Loucy (cell line): ENCODE measurements around the gene PHYHD1.

ENCODE experiments used
- H2AFZ ChIP-seq: fragments of 200-600 bp; sonication (generic); 2 replicates; pipeline ENCODE4 v1.6.0; 2016; ENCODE audit warnings: antibody characterized with exemption, mild to moderate bottlenecking, low read length, moderate library complexity
- H3F3A ChIP-seq: fragments of 200-600 bp; 2 replicates; pipeline ENCODE4 v1.6.0; 2016; ENCODE audit warnings: antibody characterized with exemption, low read depth, mild to moderate bottlenecking
- H3K27me3 ChIP-seq: fragments of 200-600 bp; sonication (generic); 2 replicates; pipeline ENCODE4 v1.6.1; 2014; ENCODE audit warnings: low read length, mild to moderate bottlenecking; ENCODE audit not compliant: insufficient read depth, poor library complexity, severe bottlenecking
- H3K36me3 ChIP-seq: fragments of 200-600 bp; sonication (generic); 2 replicates; pipeline ENCODE4 v1.6.1; 2016; ENCODE audit warnings: low read length; ENCODE audit not compliant: insufficient read depth
- H3K4me1 ChIP-seq: fragments of 200-600 bp; sonication (generic); 2 replicates; pipeline ENCODE4 v1.5.1; 2014; ENCODE audit warnings: low read length, mild to moderate bottlenecking; ENCODE audit not compliant: insufficient read depth, poor library complexity, severe bottlenecking
- H3K4me2 ChIP-seq: fragments of 200-600 bp; sonication (generic); 2 replicates; pipeline ENCODE4 v1.6.0; 2014; ENCODE audit warnings: antibody characterized with exemption, low read length, low read depth, mild to moderate bottlenecking; ENCODE audit not compliant: poor library complexity, severe bottlenecking
- H3K4me3 ChIP-seq: fragments of 200-600 bp; sonication (generic); 2 replicates; pipeline ENCODE4 v1.5.1; 2014; ENCODE audit warnings: low read length, mild to moderate bottlenecking, mixed read lengths; ENCODE audit not compliant: poor library complexity, severe bottlenecking
- H3K79me2 ChIP-seq: fragments of 200-600 bp; sonication (generic); 2 replicates; pipeline ENCODE4 v1.6.1; 2014; ENCODE audit warnings: low read length; ENCODE audit not compliant: insufficient read depth
- H3K9ac ChIP-seq: fragments of 200-600 bp; sonication (generic); 2 replicates; pipeline ENCODE4 v1.6.0; 2014; ENCODE audit warnings: mild to moderate bottlenecking, low read depth, low read length, moderate library complexity; ENCODE audit not compliant: poor library complexity, severe bottlenecking
- H3K9me2 ChIP-seq: fragments of 200-600 bp; sonication (generic); replicated peaks from 2 replicates; pipeline ENCODE4 v1.6.1; 2016; ENCODE audit warnings: low read depth, low read length, mixed read lengths
- H3K9me3 ChIP-seq: fragments of 200-600 bp; sonication (generic); 2 replicates; pipeline ENCODE4 v1.6.1; 2014; ENCODE audit warnings: mild to moderate bottlenecking, antibody characterized with exemption, low read length, low read depth; ENCODE audit not compliant: insufficient read depth
- H4K20me1 ChIP-seq: fragments of 200-600 bp; sonication (generic); 2 replicates; pipeline ENCODE4 v1.6.0; 2014; ENCODE audit warnings: antibody characterized with exemption, low read length, mild to moderate bottlenecking; ENCODE audit not compliant: insufficient read depth, poor library complexity, severe bottlenecking
- CTCF ChIP-seq: fragments of 200-600 bp; sonication (generic); conservative IDR thresholded peaks from 2 replicates; pipeline ENCODE4 v1.5.1; 2014; ENCODE audit warnings: mild to moderate bottlenecking, antibody characterized with exemption, low read length
- EZH2phosphoT487 ChIP-seq: fragments of 200-600 bp; IDR thresholded peaks from 2 replicates; pipeline ENCODE4 v1.6.1; 2018; ENCODE audit warnings: antibody characterized with exemption, mild to moderate bottlenecking, moderate library complexity, borderline replicate concordance

Gene PHYHD1

DNA sequence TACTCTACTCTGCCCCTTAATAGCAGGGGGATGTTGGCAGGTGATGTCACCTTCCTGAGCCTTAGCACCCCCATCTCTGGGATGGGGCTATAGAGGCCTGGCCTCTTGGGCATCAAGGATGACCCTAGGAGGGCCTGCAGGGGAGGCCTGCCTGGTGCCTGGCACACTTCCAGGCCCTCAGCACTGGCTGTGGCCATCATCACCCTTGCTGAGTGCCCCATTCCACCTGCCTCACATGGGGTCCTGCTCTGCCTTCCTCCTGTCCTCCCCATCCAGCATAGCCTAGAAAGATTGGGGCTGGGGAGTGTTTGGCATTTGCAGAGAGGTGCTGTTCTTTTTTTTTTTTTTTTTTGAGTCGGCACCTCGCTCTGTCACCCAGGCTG, 17.7 kb upstream of the PHYHD1 start:
- Histone ChIP-seq H3K27me3 (no peaks in the 10 kb centered on the region), H4K20me1 (no peaks in the 10 kb centered on the region), H3K9me3 (no peaks in the 10 kb centered on the region), H2AFZ (no peak overlapping the region), H3K4me3 (peak overlapping the region; percentile 57), H3K36me3 (peaks cover 8% of the 10 kb centered on the region; the same call in 1 of the 2 replicates), H3K79me2 (peaks cover 9% of the 10 kb centered on the region; the same call in 1 of the 2 replicates), H3K9me2 (no peaks in the 10 kb centered on the region), H3F3A (no peaks in the 10 kb centered on the region), H3K4me1 (peaks cover 32% of the 10 kb centered on the region), H3K4me2 (peak overlapping the region; percentile 77), H3K9ac (peak overlapping the region; percentile 74)
- TF ChIP-seq EZH2phosphoT487 (no peak), CTCF (no peak)

DNA sequence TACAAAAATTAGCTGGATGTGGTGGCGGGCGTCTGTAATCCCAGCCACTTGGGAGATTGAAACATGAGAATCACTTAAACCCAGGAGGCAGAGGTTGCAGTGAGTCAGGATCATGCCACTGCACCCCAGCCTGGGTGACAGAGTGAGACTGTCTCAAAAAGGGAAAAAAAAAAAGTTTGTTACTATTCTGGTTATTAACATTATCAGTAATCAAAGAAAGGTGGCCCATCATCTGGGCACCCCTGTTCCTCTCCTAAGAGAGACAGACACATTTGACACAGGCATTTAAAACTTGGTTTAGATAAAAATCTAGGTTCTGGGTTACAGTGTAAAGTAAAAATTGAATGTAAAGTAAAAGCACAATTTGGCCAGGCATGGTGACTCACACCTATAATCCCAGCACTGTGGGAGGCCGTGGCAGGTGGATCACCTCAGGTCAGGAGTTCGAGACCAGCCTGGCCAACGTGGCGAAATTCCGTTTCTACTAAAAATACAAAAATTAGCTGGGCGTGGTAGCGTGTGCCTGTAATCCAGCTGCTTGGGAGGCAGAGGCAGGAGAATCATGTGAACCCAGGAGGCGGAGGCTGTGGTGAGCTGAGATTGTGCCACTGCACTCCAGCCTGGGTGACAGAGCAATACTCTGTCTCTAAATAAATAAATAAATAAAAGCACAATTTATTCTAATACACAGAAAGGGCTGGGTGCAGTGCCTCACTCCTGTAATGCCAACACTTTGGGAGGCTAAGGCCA, 16.7 kb upstream of the PHYHD1 start:
- Histone ChIP-seq H3K4me3 (no peak overlapping the region), H3K4me1 (peaks cover 29% of the 10 kb centered on the region), H4K20me1 (no peaks in the 10 kb centered on the region), H3K9me3 (no peaks in the 10 kb centered on the region), H3K4me2 (no peak overlapping the region), H3F3A (no peaks in the 10 kb centered on the region), H3K36me3 (peaks cover 16% of the 10 kb centered on the region; the same call in 1 of the 2 replicates), H3K9me2 (no peaks in the 10 kb centered on the region), H3K79me2 (peaks cover 9% of the 10 kb centered on the region; the same call in 1 of the 2 replicates), H2AFZ (no peak overlapping the region), H3K27me3 (no peaks in the 10 kb centered on the region), H3K9ac (no peak overlapping the region)
- TF ChIP-seq EZH2phosphoT487 (no peak), CTCF (no peak)

DNA sequence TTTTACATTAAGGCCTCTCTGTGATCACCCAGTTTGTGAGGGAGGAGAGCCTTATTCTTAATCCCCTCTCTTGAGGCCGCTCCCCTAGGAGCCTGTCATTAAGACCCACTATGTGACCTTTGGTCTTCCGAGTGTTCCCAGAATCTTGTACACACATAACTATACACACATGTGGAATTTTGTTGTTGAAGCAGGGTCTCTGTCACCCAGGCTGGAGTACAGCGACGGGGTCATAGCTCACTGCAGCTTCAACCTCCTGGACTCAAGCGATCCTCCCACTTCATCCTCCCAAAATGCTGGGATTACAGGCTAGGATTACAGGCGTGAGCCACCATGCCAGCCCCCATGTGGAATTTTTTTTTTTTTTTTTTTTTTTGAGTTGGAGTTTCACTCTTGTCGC, 14.8 kb upstream of the PHYHD1 start:
- no peaks in the 10 kb centered on the region for H3K9me2 ChIP-seq
- no peaks in the 10 kb centered on the region for H3F3A ChIP-seq
- no peaks in the 10 kb centered on the region for H3K27me3 ChIP-seq
- no peaks in the 10 kb centered on the region for H3K9me3 ChIP-seq
- H3K79me2 ChIP-seq, result peaks cover 9% of the 10 kb centered on the region; the same call in 1 of the 2 replicates
- H3K9ac ChIP-seq, result no peak overlapping the region
- no peaks in the 10 kb centered on the region for H4K20me1 ChIP-seq
- no peak overlapping the region for H3K4me2 ChIP-seq
- no peak overlapping the region for H2AFZ ChIP-seq
- peaks cover 21% of the 10 kb centered on the region; the same call in 1 of the 2 replicates for H3K36me3 ChIP-seq
- H3K4me3 ChIP-seq, result no peak overlapping the region
- TF ChIP-seq CTCF (no peak), EZH2phosphoT487 (no peak)
- peaks cover 16% of the 10 kb centered on the region for H3K4me1 ChIP-seq
